ENCODE results near the gene TNKS2.

GRCh38 chr10:91886954-91887271 lies 88.7 kb downstream of the TNKS2 start:
- no peak for TF ChIP-seq CTCF (conservative IDR thresholded peaks at IDR 0.05; ENCODE audit: low read length)
- no peak for TF ChIP-seq EZH2phosphoT487 (IDR thresholded peaks at IDR 0.05; ENCODE audit: borderline replicate concordance)

All from Loucy (cell line).